Bladder microvascular endothelial cell (primary cell): ENCODE results near the gene KCNK16. TPM values are rescaled to one million over a fixed set of nuclear protein-coding genes. Genes with fewer than 3 reads are reported as not detected.

Source experiments
- total RNA-seq: library from RNA; depleted of rRNA; stranded (reverse); fragments of >200 nt; gene quantifications from 2 replicates; pipeline ENCODE4 v1.2.3, GENCODE V29; 2014

The KCNK16 gene
- total RNA-seq, result not detected in 2 replicates

GRCh38 chr6:39322306-39322850, at the start of gene KCNK16:
Gene KCNK16 (minus strand): TSS chr6:39322702. CDS start chr6:39322540, 162 bp downstream.

GRCh38 chr6:39314273-39314795, 8.2 kb downstream of the KCNK16 start, which contains the start of gene KCNK17:
Gene KCNK17 (minus strand): TSS chr6:39314419. CDS start chr6:39314320, 99 bp downstream.

Other genes with a start within 250 kb of the KCNK16 start
- gene SAYSD1, start 207.5 kb downstream of the KCNK16 start, total RNA-seq, result 7.3 and 9.1 TPM in 2 replicates
- not detected in 2 replicates for gene KCNK5, start 93.2 kb downstream of the KCNK16 start, total RNA-seq
- gene KCNK17, start 8.3 kb downstream of the KCNK16 start, total RNA-seq, result not detected in 2 replicates